Ureter (tissue), 1 donor: ENCODE measurements around the gene TIAM2. TPM values are rescaled to one million over a fixed set of nuclear protein-coding genes. Genes with fewer than 3 reads are reported as not detected.
"Not testable (repeated sequence)": the region's sequence is repeated elsewhere in the genome, so short reads cannot be mapped to it uniquely, and the experiment has no call there.

Experiments
- DNase-seq: peaks from one replicate; pipeline ENCODE4 v3.0.0-alpha.2; 2020; ENCODE audit warnings: low spot score
- total RNA-seq: library from RNA; stranded (reverse); gene quantifications from one replicate; pipeline ENCODE4 v1.2.4, GENCODE V29; 2023
- donor health status: DM: yes; HTN: yes; CAD: no.

The TIAM2 gene
- total RNA-seq, 1 donor from 2014 or later = 12.8 TPM

DNA sequence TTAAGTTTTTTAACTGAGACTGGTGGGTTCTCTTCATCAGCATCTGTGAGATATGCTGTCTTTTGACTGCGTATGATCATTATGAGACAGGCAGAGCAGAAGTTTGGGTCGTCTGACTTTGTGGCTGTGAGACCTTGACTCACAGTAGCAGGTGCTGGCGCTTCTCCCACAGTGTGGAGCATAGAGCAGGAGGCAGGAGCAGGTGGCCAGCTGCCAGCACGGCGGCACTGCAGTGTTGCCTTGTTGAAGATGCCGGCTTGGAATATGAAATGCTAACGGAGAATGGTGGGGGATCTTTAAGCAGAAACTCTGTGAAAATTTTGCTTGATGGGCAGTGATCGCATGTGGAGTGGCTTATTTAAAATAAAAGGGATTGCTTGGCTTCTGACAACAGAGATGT is 105.0 kb downstream of the TIAM2 start:
- DNase-seq = no peak

- DNase-seq = no peak
Measured at GRCh38 chr6:155100591-155100990, 105.5 kb downstream of the TIAM2 start.

- not testable (repeated sequence) for DNase-seq
Measured at GRCh38 chr6:155103083-155103645, 108.0 kb downstream of the TIAM2 start.

DNA sequence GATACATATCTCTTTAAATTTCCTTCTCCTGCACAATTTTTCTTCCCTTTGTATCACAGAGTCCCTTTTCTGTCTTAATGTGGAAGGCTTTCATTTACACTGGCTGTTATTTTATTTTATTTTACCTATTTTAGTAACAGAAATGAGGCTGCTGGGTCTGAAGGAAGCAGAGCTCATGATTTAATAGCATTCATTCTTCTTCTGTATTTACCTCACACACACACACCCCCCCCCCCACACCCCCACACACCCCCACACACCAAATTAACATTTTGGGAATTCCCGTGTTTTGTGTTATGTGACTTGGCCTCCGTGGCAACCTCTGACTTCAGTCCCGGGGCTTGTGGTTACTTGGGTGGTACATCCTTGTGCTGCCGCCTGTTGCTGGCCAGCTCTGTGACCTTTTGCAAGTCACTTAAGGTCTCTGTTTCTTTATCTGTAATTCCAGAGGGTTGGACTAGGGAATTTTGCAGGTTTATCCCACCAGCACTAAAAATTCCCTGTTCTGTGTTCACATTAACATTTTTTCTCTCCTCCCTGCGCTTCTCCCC is 108.8 kb downstream of the TIAM2 start:
- DNase-seq = no peak

DNA sequence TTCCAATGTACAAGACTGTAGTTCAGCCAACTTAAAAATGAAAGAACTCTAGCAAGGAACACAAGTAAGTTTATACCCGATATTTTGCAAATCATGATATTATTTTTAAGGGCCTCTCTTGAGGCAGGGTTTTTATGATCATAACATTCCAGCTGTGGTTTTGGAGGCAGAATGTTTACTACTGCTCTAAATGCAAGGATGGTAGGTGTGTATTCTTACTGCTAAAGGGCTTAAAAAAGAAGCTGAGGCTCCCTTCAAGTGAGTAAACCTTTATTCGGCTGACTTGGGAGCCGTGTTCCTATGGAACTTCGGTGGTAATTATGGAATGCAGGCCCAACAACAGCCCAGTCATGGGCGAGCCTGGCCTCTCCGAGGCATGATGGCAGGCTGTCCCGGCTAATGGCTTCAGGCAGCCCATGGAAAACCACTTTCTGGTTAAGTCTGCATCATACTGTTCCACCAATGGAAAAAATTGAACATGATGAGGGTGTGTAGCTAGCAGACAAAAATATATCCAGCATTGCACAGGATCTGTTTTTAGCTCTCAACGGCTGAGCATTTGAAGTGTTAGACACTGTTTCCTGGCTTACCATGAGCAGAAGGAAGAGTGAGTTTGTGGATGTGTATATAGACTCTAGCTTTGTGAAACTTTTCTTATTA is 111.5 kb downstream of the TIAM2 start:
- DNase-seq = no peak

- no peak for DNase-seq
Measured at GRCh38 chr6:155107432-155108069, 112.4 kb downstream of the TIAM2 start.

GRCh38 chr6:155108070-155108820 is 113.1 kb downstream of the TIAM2 start:
- DNase-seq = no peak

DNA sequence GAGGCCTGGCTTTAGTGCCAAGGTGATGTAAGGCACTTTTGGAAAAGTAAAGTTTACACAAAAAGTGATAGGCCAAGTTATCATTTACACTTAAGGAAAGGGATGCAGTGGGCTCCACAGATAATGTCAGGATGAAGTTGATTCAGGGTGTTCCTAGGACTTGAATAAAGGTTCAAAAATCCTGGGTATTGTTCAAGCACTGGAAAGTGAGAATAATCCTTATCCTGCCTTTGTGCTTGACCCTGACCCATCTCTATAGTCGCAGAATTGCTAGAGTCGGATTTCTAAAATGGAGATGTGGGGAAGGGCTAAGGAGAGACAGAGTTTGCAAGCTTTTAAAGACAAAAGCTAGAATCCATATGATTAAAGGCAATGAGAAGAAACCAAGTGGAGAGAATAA is 115.6 kb downstream of the TIAM2 start:
- no peak for DNase-seq

DNA sequence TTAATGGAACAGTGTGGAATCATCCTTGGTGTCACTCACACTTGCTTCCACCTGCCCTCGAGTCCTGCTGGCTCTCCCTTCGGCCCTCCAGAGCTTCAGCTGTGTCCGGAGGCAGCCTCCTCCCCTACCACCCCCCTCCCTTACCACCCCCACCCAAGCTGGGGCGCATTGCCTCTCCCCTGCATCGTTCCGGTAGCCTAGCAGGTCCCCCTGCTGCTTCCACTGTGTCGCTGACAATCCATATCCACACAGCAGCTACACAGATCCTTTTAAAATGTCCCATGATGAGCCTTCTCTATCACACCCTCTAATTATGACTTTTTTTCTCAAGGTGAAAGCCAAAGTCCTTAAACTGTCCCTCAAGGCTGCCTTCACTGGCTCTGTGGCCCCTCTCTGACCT is 117.6 kb downstream of the TIAM2 start:
- DNase-seq = no peak

DNA sequence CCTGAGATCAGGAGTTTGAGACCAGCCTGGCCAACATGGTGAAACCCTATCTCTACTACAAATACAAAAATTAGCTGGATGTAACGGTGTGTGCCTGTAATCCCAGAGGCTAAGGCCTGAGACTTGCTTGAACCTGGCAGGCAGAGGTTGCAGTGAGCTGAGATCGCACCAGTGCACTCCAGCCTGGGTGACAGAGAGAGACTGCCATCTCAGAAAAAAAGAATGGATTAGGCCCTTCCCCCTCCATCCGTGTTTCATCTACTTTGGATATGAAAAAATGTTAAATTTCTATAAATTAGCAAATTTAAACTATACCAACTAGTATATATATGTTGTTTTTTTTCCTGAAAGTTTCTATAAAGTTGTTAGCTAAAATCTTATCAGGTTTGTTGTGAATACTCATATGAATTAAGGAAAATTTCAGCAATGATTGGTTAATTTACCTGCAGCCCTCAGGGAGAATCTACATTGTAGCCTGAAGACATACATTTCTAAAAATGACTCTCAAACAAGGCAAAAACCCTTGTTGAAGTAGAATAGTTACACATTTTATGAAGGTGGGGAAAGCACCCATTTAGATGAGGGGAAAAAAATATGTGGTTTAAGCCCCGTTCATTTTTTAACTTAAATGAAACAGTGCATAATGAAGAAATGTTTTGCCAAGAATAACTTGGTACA is 120.9 kb downstream of the TIAM2 start:
- DNase-seq = no peak

DNA sequence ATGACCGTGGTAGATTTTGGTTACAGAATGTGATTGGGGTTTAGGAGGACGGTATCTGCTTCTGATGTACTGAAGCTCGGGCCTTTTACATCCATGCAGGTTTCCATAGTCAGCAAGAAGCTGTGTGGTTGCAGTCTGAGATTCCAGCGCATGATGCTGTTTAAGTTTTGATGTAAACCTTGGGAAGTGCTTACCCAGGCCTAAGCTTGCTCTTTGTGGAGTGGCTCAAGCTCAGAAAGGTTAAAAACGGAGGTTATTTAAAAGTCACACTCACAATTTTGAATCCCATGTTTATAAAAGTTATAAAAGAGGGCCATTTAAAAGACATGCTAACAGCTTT is 121.4 kb downstream of the TIAM2 start:
- no peak for DNase-seq

DNA sequence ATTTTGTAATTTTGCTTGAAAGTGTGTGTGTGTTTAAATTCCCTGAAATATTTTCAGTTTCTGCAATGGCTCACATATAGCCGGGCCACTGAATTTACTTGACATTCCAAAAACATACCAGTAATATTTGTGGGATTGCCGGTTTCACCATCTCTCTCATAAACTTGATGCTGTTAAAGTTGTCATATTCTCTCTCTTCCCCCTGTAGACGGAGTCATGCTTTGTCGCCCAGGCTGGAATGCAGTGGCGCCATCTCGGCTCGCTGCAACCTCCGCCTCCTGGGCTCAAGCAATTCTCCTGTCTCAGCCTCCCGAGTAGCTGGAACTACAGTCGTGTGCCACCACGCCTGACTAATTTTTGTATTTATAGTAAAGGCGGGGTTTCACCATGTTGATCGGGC is 122.1 kb downstream of the TIAM2 start:
- DNase-seq = no peak

GRCh38 chr6:155117785-155118184 is 122.7 kb downstream of the TIAM2 start:
- DNase-seq = no peak

DNA sequence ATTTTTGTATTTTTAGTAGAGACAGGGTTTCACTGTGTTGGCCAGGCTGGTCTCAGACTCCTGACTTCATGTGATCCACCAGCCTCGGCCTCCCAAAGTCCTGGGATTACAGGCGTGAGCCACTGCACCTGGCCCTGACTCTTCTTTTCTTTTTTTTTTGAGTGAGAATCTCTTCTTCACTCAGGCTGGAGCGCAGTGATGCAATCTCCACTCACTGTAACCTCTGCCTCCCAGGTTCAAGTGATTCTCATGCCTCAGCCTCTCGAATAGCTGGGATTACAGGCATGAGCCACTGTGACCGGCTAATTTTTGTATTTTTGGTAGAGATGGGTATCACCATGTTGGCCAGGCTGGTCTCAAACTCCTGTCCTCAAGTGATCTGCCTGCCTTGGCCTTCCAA is 124.1 kb downstream of the TIAM2 start:
- DNase-seq = not testable (repeated sequence)

- no peak for DNase-seq
Measured at GRCh38 chr6:155120034-155120433, 124.9 kb downstream of the TIAM2 start.

DNA sequence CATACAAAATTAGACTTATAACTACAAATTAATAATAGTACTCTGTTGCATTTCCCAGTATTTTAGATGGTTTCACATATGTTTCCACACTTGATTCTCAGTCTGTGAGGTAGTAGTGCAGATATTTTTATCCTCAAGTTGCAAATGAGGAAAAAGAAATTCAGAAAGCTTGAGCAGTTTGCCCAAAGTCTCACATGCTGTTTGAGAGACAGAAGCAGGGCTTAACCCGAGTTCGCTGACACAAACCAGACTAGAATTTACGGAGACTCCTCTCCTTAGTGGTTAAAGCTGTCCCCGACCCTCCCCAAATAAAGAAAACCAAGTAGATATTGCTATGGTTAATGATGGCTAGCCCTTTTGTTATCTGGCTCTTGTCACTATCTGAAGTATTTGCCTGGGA is 126.2 kb downstream of the TIAM2 start:
- no peak for DNase-seq

DNA sequence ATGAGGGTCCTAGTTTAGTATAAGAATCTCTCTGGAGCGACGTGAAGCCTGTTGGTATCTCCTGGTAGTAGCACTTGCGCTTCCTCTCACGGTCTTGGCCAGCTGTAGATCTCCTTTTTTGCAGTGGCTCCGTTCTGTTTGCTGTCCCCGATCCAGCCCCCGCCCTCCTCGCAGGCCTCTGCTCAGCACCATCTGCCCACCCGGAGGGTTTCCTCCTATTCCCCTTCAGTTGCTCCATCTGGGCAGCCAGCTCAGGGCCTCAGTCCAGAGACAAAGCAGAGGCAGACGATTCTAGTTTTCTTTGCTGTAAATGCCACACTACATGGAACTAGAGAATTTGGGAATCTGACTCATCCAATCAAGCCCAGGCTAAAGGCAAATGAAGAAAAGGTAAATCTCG is 126.6 kb downstream of the TIAM2 start:
- DNase-seq = no peak

DNA sequence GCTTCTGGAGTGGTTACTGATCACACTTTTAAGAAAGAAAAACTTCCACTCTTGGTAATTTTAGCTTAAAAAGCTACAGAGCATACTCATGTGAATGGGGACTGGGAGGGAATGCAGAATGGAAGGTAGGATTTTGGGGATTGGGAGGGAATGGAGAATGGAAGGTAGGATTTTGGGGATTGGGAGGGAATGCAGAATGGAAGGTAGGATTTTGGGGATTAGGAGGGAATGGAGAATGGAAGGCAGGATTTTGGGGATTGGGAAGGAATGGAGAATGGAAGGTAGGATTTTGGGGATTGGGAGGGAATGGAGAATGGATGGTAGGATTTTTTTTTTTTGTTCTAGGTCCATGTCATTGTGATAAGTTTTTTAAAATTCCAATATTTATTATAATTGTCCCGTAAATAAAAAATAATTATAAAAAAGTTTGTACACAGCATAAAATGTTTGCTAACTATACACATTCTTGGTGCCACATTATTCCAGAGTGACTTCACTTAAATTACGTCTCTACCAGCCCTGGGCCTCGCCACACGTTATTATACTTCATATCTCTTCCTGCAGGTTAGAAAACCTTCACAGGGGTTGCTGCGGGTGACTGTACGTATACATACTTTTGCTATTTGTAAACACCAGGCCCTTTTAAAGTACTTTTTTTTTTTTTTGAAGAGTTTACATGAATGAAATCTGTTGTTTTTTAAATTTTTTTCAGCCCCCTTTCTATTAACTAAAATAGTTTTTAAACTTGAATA is 127.3 kb downstream of the TIAM2 start:
- no peak for DNase-seq

DNA sequence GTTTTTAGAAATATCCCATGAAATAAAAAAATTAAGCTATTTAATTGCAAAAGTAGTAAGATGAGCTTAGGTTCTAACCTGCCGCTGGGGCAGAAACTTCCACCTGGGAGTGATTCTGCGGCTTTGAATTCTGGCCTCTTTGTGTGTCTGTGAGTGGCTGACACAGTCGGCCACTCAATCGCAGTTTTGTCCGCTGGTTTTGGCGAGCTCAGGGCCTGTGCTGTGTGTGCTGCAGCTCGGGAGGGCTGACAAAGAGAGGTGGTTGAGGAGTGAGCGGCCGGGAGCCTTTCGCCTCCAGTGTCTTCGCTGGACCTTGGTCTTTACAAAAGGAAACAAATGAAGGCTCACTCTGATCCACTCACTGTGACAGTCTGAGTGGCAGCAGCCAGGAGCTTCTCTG is 128.4 kb downstream of the TIAM2 start:
- no peak for DNase-seq

- DNase-seq = no peak
Measured at GRCh38 chr6:155125906-155126305, 130.8 kb downstream of the TIAM2 start.

DNA sequence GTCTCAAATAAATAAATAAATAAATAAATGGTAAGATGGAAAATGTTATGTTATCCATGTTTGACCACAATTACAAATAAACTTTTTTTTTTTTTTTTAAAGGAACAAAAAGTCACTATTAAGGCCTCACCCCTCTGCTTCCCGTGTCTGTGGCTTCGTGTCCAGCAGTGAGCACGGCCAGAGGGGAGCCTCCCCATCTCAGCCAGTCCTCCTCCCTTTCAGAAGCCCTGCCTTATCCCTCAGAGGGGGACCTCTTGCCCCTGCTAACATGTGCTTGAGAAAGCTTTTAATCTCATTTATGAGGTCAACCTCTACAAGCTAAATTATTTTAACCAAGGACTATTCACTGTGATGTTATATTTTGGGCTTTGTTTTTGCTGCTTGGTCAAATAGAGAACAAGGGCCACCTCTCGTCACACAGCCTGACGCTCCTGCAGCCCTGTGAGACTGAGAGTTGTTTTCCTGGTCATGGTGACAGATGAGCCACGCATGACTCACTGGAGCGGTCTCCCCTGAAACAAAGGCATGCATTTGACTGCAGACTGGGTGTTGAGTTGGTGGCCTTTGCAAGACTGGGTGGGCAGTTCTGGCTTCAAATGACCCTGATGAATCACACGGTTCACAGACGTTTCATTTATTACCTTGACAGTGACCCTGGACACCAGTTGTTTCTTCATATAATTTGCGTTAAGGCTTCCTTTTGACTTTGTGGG is 131.8 kb downstream of the TIAM2 start:
- DNase-seq = no peak
